Activated CD8-positive, alpha-beta memory T cell treated with anti-CD3 and anti-CD28 coated beads for 48 hours (primary cell): Measurements from ENCODE around the gene COL13A1.
A peak's percentile ranks its signal among the peaks of the same experiment; 100 is the strongest.

Experiments
- DNase-seq, 3 experiments: peaks; one replicate each; pipeline ENCODE4 v3.0.0-alpha.2; 2020; ENCODE audit warnings: low read depth in 2 of 3, low spot score in 2 of 3

The COL13A1 gene

DNA sequence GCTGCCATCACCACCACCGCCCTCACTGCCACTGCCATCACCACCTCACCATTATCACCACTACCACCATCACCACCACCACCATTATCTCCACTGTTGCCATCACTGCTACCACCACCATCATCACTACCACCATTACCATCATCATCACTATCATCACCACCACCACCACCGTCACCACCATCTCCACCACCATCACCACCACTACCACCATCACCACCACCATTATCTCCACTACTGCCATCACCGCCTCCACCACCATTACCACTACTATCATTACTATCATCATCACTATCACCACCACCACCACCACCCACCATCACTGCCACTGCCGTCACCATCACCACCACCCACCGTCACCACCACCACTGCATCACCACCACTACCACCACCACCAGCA is 9.9 kb upstream of the COL13A1 start:
- DNase-seq, result no peak

GRCh38 chr10:69792341-69792740 is 9.4 kb upstream of the COL13A1 start:
- DNase-seq, result no peak

- no peak for DNase-seq
These were observed 7.0 kb upstream of the COL13A1 start for GRCh38 chr10:69794673-69795072.

- DNase-seq, result no peak
These were observed 6.3 kb upstream of the COL13A1 start for GRCh38 chr10:69795242-69795934.

- DNase-seq, result no peak
These were observed 3.7 kb upstream of the COL13A1 start for GRCh38 chr10:69797959-69798358.

- DNase-seq, result no peak
These were observed 1.6 kb upstream of the COL13A1 start for GRCh38 chr10:69800109-69800508.

- DNase-seq, result no peak
These were observed 1.0 kb upstream of the COL13A1 start for GRCh38 chr10:69800665-69801064.

DNA sequence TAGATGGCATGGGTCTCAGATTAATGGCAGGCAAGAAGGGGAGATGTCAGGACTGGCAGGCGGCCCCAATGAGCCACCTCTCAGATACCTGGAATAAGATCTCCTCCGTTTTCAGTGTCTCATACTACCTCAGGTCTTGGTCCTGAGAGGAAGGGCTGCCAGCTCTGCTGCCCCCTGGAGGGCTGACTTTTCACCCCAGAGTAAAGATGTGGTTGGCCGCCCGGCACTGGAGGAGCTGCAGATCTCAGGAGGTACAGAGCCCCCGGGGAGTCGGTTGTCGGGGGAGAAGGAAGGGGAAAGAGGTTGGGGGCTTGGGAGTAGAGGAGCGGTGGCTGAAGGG is 642 bp upstream of the COL13A1 start:
- DNase-seq, result peak in 1 of 3 experiments; percentile 18

DNA sequence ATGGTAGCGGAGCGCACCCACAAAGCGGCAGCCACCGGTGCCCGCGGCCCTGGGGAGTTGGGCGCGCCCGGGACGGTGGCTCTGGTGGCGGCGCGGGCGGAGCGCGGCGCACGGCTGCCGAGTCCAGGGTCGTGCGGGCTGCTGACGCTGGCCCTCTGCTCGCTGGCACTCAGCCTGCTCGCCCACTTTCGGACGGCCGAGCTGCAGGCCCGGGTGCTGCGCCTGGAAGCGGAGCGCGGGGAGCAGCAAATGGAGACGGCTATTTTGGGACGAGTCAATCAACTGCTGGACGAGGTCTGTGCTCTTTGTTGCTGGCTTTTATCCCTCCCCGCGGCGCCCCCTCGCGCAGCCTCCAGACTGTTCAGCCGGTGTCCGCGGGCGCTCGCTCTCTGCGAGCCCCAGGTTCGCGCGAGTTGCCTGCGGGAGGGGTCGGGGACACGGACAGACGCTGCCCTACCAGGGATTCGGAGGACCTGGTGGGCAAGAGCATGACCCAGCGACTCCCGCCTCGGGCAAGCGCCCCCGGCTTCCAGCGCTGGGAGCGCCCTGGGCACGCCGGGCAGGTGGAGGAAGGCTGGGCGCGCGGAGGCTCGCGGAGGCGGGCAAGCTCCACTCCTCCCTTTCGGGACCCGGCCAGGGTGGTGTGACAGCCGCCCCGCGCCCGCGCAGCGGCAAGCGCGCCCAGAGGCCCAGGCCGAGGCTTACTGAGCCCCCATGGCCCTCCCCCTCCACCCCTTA is 887 bp downstream of the COL13A1 start:
- DNase-seq, result no peak

GRCh38 chr10:69803809-69804208 is 2.1 kb downstream of the COL13A1 start:
- no peak for DNase-seq

GRCh38 chr10:69804775-69805174 is 3.1 kb downstream of the COL13A1 start:
- DNase-seq, result no peak

DNA sequence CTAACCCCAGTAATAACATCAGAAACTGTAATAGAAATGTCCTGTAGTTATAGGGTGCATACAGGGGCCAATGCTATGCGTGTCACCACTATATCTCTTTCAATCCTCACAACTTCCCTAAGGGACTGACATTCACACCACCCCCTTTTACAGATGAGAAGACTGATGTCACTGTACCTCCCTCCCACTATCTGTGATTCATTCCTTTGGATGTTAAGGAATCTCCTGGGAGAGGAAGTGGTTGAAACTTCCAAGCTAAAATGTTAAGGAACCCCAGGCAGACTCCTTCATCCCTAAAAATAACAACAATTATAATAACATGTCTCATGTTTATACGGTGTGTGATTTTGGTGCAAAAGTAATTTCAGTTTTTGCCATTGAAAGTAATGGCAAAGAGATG is 5.4 kb downstream of the COL13A1 start:
- no peak for DNase-seq

DNA sequence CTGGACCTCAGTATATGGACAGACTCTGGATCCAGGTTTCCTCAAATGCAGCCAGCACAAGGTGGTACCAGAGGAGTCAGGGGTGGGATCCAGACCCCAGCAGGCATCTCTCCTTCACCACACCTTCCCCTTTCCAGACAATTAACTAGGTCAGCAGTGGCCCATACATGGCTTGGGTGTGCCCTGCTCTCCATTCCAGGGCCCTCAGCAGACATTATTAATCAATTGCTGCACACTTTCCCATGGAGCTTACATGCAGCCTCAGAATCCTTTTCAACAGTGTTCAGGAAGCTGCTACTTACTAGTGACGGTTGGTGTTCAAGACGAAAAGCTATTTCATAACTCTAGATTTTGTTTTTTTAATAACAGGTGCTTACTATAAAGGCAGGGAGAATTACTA is 6.0 kb downstream of the COL13A1 start:
- no peak for DNase-seq

- DNase-seq, result no peak
These were observed 7.6 kb downstream of the COL13A1 start for GRCh38 chr10:69809318-69809717.

- no peak for DNase-seq
These were observed 8.4 kb downstream of the COL13A1 start for GRCh38 chr10:69810097-69810496.

- no peak for DNase-seq
These were observed 9.1 kb downstream of the COL13A1 start for GRCh38 chr10:69810675-69811397.

GRCh38 chr10:69813632-69814031 is 11.9 kb downstream of the COL13A1 start:
- no peak for DNase-seq

GRCh38 chr10:69814251-69814650 is 12.5 kb downstream of the COL13A1 start:
- DNase-seq, result no peak

DNA sequence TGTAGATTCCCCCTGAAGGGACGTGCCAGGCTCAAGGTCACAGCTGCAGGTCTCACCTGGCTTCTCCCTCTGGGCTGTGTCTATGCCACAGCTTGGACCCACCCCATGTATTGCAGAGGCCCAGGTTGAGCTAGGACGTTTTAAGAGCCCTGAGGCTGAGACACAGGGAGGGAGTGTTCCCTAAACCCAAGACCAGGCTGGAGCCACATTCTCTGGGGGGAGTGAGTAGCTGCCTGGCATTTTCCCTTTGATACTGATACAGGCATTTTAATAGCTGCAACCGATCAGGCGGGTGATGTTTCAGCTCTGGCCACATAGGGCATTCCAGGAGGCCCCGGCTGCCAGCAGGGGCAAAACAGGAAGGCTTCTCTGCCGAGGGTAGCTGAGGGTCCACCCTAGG is 13.4 kb downstream of the COL13A1 start:
- DNase-seq, result no peak

GRCh38 chr10:69816521-69816920 is 14.8 kb downstream of the COL13A1 start:
- DNase-seq, result no peak

- no peak for DNase-seq
These were observed 15.4 kb downstream of the COL13A1 start for GRCh38 chr10:69817078-69817581.

GRCh38 chr10:69818676-69819239 is 17.1 kb downstream of the COL13A1 start:
- no peak for DNase-seq
